HG02981 (cell line): ENCODE measurements around the gene EMC7.
"Not testable (repeated sequence)": the region's sequence is repeated elsewhere in the genome, so short reads cannot be mapped to it uniquely, and the experiment has no call there.

Experiments used
- ATAC-seq: cut with Tn5 transposase; IDR thresholded peaks from one replicate; pipeline ENCODE4 v1.9.1; 2021; ENCODE audit warnings: mild to moderate bottlenecking, moderate library complexity; ENCODE audit not compliant: unreplicated experiment

Gene EMC7

DNA sequence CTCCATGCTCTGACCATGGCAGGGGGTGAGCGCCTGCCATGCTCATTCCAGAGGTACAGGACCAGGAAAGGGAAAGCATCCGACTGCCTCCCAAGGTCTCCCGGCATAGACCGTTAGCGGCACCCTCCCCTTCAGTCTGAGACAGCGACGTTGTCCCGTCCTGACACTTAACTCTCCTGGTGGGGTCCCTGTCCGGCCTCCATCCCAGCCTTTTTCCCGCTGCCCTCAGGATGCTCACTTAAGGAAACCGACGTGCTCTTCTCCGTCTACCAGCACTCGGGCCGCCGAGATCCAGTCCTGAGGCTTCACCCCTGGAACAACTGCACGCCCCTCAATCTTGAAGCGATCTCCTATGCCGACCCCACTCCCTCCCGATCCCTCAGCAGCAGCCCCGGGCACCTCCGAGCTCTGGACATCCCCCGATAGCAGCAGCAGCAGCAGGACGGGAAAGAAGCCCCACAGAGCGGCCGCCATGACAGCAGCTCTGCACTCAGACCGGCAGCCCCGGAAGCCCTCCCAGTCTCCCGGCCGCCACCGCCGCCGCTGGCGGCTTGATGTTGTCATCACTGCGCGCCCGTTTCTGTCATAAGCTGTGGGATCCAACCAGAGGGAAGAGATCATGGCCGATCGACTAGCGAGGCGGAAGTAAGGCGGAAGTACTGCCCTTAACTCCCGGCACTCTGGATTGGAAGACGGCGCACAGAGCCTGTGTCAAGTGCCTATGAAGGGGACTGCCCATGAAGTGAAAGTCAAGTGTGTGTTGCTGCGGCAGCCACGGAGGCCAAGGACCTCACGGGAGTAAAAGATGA lies at the start of gene EMC7, which contains the start of gene PGBD4:
Gene EMC7, minus strand, starts transcription at position 497 of the 809 bp plus-strand sequence. Its CDS starts 23 bp downstream, at position 474.
Gene PGBD4, plus strand, starts transcription at position 718 of the 809 bp plus-strand sequence. CDS start 449 bp downstream, outside the sequence.
- peak; percentile 98 for ATAC-seq

DNA sequence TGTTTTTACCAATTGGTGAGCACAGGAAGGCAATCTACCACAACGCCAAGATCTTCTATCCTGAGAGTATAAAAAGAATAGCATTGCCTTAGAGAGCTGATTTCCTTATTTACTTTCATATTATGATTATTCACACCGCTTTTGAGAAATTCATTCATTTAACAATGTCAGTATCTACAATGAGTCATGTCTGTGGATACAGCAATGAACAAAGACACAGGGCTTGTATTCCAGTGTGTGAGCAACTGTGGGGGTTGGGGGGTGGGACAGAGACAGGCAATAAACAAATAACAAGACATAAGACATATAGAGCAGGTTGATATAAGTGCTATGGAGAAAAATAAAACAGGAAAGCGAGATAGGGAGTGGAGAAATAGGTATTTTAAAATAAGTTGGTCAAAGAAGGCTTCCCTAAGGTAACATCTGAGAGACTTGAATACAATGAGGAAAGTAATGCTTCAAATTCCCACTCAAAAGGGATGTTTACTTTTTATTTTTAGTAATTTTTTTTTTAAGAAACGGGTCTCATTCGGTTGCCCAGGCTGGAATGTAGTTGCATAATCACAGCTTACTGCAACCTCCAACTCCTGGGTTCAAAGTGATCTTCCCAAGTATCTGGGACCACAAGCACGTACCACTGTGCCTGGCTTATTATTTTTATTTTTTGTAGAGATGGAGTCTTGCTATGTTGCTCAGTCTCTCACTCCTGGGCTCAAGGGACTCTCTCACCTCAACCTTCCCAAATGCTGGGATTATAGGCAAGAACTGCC lies 45.9 kb upstream of the EMC7 start:
- ATAC-seq, result no peak

DNA sequence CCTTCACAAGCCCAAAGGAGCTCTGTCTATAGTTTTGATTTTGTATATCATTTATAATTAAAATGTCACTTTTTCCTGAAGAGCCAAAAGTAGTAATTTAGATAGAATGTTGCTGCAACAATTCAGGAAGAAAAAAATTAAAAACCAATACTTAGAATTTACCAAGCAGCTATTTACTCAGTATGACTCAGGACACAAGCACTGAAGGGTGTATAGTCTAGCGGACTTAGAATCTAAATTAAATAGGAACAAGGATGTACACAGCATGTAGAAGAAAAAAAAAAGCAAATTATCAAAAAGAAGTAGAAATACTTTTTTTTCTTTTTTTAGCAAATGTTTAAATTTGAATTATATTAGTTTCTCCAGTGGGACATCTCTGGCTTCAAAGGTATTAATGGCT lies 31.8 kb upstream of the EMC7 start:
- ATAC-seq, result no peak

DNA sequence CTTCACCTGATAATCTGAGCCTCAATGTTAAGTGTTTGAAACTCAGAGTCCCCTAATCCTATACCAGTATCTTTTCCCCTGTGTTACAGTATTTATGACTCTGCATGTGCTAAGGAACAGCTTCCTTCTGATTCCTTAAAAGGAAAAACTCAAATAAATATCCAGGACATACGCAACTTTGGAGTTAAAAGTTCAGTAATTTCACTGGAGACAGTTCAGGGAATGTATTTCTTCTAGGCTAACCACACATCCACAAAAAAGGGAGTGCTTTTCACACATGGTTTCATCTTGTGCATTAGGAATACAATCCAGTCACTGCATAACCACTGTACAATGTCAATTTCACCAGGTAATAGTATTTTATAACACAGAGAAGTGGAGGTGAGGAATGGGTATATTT lies 31.2 kb upstream of the EMC7 start:
- no peak for ATAC-seq

DNA sequence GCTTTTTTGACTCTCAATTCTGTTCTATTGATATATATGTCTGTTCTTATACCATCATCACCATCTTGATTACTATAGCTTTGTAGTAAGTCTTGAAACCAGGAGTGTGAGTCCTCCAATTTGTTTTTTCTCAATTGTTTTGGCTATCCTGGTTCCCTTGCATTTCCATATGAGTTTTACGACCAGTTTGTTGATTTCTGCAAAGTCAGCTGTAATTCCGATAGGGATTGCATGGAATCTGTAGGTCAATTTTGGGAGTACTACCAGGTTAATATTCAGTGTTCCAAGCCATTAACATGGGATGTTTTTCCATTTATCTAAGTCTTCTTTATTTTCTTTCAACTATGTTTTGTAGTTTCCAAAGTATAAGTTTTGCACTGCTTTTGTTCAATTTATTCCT lies 27.2 kb upstream of the EMC7 start:
- no peak for ATAC-seq

DNA sequence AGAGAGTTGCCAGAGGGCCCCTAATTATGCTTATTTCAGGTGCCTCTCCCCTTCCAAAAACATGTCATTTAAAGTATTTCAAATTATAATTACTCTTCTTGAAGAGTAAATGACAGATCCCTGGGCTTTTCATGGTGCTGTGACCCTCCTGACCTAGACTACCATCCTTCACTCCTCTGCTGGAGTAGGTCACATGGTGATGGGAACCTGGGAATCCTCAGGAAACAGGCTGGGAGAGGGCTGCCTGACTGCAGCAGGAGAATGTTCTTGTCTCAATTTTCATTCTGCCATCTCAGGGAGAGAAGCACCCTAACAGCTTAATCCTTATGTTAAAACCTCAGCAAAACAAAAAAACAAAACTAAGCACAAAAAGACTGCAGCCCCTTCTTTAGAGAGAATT lies 24.9 kb upstream of the EMC7 start:
- no peak for ATAC-seq

DNA sequence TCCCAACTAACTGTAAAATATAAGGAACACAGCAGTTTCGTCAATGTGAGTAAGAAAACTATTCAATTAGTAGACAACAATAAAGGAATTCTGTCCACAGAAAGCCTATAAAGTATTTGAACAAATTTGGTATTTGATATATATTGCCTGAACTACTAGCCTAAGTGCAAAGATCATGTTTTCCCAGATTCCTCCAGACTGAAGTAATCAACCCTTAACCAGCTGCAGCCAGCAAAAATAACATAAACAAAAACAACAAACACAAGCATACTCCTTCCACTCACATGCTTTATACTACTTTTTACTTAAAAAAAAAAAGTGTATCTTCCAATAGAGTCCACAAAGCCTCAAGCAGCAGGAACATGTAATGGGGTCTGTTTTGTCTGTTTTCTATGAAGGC lies 24.3 kb upstream of the EMC7 start:
- no peak for ATAC-seq

DNA sequence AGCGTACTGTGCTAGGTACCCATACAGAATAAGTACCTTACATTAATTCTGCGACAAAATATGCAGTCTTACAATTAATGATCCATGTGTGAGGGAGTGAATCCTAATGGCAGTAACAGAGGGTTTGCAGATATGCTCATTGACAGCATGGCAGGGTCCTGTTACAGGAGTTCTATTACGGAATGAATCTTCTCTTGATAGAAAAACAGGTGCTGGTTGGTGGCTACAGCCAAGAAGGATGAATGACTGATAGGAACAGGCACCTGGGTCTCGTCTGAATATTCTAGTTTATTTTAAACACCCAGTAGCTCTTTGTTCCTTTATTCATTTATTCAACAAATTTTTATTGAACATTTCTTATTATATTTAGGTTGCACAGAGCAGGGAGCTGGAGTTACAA lies 23.0 kb upstream of the EMC7 start:
- ATAC-seq, result no peak

DNA sequence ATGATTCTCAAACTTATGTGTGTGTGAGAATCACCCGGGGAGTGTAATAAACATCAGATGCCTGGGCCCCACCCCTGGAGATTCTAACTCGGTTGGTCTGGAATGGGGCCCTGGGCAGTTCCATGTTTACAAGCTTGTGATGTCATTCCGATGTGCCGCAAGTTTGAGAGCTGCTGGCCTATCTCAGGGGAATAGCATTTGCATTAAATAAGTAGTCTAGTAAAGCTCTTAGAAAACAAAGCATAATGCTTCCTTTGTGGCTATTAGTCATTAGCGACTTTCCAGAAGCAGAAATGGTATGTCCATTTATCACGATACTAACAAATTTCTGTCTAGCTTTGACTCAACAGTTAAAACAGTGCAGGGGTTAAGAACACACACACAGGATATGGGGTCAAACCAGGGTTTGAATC lies 21.1 kb upstream of the EMC7 start:
- no peak for ATAC-seq

DNA sequence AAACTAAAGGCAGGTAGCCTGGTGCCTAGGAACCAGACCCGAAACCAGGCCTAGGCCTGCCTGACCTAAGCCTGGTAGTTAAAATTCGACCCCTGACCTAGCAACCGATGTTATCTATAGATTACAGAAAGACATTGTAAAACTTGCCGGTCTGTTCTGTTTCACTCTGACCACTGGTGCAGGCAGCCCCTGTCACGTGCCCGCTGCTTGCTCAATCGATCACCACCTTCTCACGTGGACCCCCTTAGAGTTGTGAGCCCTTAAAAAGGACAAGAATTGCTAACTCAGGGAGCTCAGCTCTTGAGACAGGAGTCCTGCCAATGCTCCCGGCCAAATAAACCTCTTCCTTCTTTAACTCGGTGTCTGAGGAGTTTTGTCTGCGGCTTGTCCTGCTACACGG lies 20.1 kb upstream of the EMC7 start:
- not testable (repeated sequence) for ATAC-seq

DNA sequence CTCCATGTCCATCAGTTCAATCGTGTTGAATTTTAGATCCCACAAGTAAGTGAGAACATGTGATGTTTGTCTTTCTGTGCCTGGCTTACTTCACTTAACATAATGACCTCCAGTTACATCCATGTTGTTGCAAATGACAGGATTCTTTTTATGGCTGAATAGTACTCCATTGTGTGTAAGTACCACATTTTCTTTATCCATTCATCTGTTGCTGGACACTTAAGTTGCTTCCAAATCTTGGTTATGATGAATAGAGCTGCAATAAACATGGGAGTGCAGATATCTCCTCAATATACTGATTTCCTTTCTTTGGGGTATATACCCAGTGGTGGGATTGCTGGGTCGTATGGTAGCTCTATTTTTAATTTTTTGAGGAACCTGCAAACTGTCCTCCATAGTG lies 18.8 kb upstream of the EMC7 start:
- not testable (repeated sequence) for ATAC-seq

DNA sequence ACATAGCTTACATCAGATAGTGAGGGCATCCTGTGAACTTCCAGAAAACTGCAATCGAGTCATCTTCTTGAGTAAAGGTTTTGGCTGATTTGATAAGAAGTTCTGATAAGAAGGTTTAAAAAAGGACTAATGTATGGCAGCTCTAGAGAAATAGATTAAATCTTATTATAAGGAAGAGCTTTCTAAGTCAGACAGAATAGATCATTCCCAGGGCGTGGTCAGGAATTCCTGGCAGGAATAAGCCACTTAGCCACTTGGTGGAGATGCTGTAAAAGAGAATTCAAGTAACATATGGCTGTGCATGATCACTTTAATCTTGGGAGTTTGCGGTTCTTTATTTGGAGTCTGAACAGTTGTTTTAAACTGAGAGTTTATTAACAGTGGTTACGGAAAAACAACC lies 17.6 kb upstream of the EMC7 start:
- no peak for ATAC-seq

DNA sequence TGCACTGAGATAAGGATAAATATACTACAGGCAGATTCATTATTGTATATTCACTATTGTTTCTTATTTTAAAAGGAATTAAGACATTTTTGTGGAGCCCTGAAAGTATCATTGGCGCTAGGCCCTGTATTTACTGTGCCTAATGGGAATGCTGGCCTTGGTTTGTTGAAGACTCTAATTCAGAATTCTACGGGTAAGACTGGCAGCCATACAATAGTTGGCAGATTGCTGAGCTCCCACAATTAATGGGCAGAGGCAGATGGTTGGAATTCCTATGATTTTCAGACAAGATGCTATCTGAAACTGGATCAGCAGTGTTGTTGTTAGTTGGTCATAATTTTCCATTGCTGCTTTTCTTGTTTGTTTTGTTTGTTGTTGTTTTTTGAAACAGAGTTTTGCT lies 15.0 kb upstream of the EMC7 start:
- ATAC-seq, result no peak

DNA sequence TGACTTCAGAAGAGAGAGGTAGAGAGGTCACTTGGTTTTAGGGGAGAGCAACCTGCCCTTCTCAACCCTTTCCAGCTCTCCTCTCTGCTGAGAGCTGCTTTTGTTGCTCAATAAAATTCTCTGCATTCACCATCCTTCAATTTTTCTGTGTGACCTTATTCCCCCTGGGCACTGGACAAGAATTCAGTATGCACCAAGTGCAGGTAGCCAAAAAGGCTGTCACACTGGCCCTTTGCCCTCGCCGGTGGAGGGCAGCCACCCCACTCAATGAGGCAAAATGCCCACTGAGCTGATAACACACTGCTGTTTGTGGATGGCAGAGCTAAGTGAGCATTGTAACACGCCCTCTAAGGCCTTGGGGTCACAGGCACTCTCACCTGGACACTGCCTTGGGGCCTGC lies 13.1 kb upstream of the EMC7 start:
- no peak for ATAC-seq

DNA sequence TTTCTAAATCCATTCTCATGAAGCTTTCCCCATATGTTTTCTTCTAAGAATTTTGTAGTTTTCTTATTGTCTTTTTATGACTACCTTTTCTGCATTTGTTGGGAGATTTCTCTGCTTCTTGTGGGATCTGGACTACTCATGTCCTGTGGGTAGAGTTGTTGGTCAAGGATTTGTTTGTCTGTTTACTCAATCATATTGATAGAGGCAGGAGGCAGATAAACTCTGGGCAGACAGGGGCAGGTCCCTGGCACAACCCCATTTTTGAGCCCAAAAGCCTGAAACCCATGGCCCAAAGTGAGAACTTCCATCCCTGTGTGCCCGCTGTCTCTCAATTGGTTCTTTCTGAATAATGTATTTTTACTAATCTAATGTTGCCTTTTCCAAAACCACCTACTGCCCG lies 12.6 kb upstream of the EMC7 start:
- ATAC-seq, result no peak

DNA sequence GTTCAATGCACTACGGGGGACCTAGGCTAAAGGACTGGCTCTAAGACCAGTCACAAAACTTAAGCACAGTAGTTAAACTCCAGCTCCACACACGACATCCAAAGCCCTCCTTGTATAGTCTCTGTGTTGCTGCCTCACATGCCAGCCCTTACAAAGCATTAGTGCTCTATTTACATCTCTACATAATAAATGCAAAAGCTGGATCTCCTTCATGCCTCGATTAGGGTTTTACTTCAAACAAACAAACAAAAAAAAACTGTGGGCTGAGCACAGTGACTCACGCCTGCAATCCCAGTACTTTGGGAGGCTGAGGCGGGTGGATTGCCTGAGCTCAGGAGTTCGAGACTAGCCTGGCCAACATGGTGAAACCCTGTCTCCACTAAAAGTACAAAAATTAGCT lies 9.8 kb upstream of the EMC7 start:
- ATAC-seq, result no peak

DNA sequence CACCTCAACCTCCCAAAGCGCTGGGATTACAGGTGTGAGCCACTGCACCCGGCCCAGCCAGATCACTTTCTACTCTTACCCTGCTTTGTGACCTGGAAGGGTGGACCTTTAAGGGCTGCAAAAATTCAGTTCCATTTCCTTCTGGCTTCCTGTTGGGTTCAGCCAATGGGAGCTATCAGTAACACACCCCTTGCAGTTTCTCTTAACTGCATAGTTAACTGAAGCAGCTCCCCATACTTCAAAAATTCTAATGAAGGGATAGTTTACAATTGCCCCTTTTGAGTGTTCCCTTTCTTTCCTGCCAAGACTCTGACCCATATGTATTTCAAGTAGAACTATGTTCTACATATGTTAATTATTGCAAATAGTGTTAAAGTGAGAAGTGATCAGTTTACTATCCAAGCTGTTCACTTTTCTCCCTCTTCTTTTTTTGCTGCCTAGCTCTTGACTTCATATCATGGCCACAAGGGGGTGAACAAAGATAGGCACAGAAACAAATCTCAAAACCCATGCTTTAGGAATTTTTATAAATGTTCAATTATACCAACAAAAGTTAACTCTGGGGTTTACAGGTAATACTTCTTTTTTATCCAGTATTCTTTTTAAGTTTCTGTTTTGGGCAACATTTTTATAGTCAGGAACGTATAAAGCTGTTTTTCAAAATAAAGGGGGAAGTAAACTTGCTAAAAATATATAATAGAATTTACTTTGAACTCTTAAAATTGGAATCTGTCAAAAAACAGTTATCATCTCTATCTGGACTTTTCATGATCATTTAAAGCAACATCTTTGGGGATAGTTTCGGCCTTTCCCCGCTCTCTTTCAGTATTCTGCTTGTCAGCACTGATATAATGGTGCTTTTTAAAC lies 8.4 kb upstream of the EMC7 start:
- ATAC-seq, result no peak

DNA sequence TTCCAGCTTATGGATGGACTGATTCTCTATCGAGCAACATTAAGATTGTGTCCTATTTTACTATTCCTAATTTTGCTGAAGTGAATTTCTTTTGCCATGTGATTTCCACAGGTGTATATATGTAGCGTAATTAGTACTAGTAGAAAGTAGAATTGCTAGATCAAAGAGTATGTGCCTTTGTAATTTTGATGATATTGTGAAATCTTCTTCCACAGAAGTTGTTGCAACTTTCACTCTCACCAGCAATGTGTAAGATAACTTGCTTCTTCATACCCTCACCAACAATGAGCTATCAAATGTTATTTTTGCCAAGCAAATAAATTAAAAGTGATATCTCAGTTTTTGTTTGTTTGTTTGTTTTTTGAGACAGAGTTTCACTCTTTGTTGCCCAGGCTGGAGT lies 5.7 kb upstream of the EMC7 start:
- no peak for ATAC-seq

DNA sequence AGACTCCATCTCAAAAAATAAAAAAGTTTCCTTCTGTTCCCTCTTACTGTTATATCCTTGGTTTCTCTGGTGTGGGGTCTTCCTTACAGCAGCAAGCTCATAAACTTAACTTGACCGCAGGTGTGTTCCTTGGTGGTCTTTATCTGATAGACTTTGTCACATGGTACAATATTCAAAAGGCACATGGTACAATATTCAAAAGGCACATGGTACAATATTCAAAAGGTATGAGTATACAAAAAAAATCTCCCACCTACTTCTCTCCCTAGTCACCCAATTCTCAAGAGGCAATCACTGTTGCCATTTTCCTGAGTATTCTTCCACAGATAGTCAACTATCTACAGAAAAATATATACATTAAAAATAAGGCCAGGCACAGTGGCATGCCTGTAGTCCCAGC lies 4.8 kb upstream of the EMC7 start:
- ATAC-seq, result no peak

DNA sequence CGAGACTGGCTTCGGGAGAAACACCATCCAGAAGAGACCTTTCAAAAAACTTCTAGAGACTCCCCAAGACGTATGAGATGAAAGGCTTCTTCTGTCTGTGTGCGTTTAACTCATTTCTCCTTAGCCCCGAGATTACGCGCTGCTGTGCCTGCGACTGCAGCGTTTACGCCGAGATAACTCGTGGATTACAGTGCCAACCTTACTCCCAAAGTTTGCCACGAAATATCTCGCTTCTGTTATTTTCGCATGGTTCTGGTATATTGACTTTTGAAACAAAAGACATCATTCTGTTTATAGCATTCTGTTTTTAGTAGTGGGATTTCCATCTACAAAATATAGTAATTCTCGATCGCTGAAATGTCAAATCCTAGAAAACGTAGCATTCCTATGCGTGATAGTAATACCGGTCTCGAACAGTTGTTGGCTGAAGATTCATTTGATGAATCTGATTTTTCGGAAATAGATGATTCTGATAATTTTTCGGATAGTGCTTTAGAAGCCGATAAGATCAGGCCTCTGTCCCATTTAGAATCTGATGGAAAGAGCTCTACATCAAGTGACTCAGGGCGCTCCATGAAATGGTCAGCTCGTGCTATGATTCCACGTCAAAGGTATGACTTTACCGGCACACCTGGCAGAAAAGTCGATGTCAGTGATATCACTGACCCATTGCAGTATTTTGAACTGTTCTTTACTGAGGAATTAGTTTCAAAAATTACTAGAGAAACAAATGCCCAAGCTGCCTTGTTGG lies 688 bp upstream of the EMC7 start:
- no peak for ATAC-seq

DNA sequence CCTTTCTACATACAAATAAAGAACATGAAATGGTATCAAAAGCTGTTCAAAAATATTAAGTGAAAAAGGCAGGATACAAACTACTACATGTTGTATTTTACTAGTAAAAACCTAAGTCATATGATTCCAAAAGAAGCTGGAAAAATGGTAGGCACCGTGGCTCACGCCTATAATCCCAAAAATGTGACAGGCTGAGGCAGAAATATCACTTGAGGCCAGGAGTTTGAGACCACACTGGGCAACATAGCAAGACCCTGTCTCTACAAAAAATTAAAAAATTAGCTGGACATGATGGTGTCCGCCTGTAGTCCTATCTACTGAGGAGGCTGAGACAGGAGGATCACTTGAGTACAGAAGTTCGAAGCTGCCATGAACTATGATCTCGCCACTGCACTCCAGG lies 1.7 kb downstream of the EMC7 start:
- ATAC-seq, result no peak
